Measurements from ENCODE around the gene CLDN34. TPM values are rescaled to one million over a fixed set of nuclear protein-coding genes. Genes with fewer than 3 reads are reported as not detected.

The CLDN34 gene, protein sequence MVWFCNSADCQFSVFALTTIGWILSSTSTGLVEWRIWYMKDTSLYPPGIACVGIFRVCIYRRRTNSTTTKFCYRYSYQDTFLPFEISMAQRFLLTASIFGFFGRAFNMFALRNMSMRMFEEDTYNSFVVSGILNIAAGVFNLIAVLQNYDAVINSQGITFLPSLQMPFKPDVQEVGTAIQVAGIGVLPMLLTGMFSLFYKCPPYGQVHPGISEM
- 1 to 10 TPM in 1 of 4 donors, not detected in 3; 1.2 TPM for total RNA-seq

DNA sequence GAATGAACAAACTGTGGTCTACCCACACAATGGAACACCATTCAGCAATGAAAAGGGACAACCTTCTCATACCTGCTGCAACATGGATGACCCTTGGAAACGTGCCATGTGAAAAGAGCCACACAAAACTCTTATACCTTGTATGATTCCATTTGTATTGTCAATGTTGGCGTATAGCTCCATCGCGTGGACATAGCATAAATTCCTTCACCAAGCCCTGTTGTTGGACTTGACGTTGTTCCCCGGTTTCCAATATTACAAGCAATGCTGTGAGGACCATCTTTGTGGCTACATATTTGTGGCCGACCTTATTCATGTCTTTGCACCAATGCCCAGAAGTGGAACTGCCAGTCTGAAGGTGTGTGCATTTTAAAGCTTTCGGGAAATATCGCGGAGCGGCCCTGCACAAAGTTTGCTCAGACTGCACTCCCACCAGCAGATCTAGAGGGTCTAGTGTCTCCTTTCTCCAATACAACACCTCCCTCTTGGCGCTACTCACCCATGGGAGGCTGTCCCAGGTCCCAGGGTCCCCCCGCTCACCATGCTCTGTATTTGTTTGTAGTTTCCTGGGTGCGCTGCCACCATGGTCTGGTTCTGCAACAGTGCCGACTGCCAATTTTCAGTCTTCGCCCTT is at the start of gene CLDN34:
Gene CLDN34, plus strand, starts transcription at position 584 of the 634 bp plus-strand sequence. Its CDS starts 0 bp downstream, at position 584.
- intact Hi-C loops (cut with DNase I; ENCODE audit: low total_unique reads) = no loop called here
- no peak within 1 kb of the TSS for H3K4me3 ChIP-seq
- H3K27me3 ChIP-seq = no peaks in the 10 kb centered on the region
- no peak within 1 kb of the TSS for H3K27ac ChIP-seq
- H3K36me3 ChIP-seq = no peaks in the 10 kb centered on the region
- TF ChIP-seq POLR2A (IDR thresholded peaks at IDR 0.05) = no peak
- TF ChIP-seq, protein P1, sequence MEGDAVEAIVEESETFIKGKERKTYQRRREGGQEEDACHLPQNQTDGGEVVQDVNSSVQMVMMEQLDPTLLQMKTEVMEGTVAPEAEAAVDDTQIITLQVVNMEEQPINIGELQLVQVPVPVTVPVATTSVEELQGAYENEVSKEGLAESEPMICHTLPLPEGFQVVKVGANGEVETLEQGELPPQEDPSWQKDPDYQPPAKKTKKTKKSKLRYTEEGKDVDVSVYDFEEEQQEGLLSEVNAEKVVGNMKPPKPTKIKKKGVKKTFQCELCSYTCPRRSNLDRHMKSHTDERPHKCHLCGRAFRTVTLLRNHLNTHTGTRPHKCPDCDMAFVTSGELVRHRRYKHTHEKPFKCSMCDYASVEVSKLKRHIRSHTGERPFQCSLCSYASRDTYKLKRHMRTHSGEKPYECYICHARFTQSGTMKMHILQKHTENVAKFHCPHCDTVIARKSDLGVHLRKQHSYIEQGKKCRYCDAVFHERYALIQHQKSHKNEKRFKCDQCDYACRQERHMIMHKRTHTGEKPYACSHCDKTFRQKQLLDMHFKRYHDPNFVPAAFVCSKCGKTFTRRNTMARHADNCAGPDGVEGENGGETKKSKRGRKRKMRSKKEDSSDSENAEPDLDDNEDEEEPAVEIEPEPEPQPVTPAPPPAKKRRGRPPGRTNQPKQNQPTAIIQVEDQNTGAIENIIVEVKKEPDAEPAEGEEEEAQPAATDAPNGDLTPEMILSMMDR (IDR thresholded peaks at IDR 0.05) = no peak
- DNase-seq = no peak
- H3K9me3 ChIP-seq = no peaks in the 10 kb centered on the region
- no peaks in the 10 kb centered on the region for H3K4me1 ChIP-seq

DNA sequence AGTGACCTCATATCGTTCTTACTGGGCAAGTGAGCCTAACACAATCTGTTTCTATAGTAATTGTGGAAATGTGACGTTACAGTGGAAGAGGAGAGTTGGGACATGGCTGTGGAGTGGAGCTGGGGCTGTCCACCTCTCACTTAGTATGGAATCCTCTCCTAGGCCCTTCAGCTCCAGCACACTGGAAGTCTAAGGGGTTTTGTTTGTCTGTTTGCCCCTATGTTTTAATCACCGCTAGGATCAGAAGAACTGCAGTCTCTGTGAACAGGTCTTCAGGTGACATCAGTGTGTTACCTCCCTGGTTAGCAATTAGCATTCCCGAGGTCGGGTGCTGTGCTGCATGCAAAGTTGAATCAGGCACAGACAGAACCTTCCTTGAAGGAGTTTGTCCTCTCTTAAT is 49.3 kb upstream of the CLDN34 start:
- Histone ChIP-seq H3K4me3 (no peak overlapping the region), H3K27me3 (no peaks in the 10 kb centered on the region), H3K9me3 (no peaks in the 10 kb centered on the region), H3K36me3 (no peaks in the 10 kb centered on the region), H3K27ac (no peak overlapping the region), H3K4me1 (no peaks in the 10 kb centered on the region)
- DNase-seq = no peak
- intact Hi-C loops (cut with DNase I; ENCODE audit: low total_unique reads) = no loop called here
- TF ChIP-seq, protein P1 (IDR thresholded peaks at IDR 0.05) = no peak
- no peak for TF ChIP-seq POLR2A (IDR thresholded peaks at IDR 0.05)

DNA sequence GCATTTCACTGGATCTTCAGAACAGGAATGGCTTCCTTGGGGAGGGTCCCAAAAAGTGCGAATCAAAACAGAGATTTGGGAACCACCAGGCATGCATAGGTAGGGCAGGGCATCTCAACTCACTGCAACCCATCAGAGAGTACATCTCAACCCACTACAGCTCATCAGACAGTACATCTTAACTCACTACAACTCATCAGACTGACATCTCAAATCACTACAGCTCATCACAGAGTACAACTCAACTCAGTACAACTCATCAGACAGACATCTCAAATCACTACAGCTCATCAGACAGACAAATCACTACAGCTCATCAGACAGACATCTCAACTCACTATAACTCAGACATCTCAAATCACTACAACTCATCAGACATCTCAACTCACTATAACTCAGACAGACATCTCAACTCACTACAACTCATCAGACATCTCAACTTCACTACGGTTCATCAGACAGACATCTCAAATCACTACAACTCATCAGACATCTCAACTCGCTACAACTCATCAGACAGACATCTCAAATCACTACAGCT is 47.5 kb upstream of the CLDN34 start:
- intact Hi-C loops (cut with DNase I; ENCODE audit: low total_unique reads) = no loop called here
- H3K27me3 ChIP-seq = no peaks in the 10 kb centered on the region
- no peaks in the 10 kb centered on the region for H3K9me3 ChIP-seq
- no peak overlapping the region for H3K27ac ChIP-seq
- TF ChIP-seq, protein P1 (IDR thresholded peaks at IDR 0.05) = no peak
- TF ChIP-seq POLR2A (IDR thresholded peaks at IDR 0.05) = no peak
- H3K4me1 ChIP-seq = no peaks in the 10 kb centered on the region
- H3K4me3 ChIP-seq = no peak overlapping the region
- H3K36me3 ChIP-seq = no peaks in the 10 kb centered on the region
- DNase-seq = no peak

DNA sequence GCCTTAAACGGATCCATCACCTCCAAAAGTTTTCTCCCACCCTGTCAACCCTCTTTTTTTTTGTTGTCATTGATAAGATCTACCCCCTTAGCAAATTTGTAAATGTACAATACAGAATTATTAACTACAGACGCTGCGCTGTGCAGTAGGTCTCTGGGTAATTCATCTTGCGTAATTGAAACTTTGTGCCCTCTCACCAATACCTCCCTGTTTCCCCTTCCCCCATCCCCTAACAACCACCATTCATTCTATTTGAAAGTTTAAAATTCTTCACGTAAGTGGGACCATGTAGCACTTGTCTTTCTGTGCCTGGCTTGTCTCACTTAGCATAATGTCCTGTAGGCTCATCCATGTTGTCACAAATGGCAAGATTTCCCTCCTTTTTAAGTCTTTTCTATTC is 45.8 kb upstream of the CLDN34 start:
- TF ChIP-seq, protein P1 (IDR thresholded peaks at IDR 0.05) = no peak
- no peak overlapping the region for H3K27ac ChIP-seq
- H3K4me1 ChIP-seq = no peaks in the 10 kb centered on the region
- H3K27me3 ChIP-seq = no peaks in the 10 kb centered on the region
- H3K9me3 ChIP-seq = no peaks in the 10 kb centered on the region
- intact Hi-C loops (cut with DNase I; ENCODE audit: low total_unique reads) = no loop called here
- no peak overlapping the region for H3K4me3 ChIP-seq
- no peak for DNase-seq
- H3K36me3 ChIP-seq = no peaks in the 10 kb centered on the region

DNA sequence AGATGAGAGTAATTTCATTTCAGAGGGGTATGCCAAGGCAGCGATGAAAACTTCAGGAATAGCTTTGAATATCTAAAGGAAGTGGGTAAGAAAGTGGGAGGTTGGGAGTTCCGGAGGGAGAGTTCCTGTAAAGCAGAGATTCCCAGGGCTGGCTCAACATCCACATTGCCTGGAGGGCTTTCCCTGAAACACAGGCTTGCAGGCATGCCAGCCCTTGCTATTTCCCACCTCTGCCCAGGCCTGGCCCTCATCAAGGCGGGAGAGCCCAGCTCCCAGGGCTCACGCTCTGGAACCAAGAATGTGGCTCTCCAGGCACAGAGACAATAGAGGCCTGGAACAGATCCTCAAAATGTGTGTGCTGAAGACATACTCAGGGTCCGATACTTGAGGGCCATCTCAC is 43.8 kb upstream of the CLDN34 start:
- TF ChIP-seq, protein P1 (IDR thresholded peaks at IDR 0.05) = no peak
- TF ChIP-seq POLR2A (IDR thresholded peaks at IDR 0.05) = no peak
- intact Hi-C loops (cut with DNase I; ENCODE audit: low total_unique reads) = no loop called here
- Histone ChIP-seq H3K4me1 (no peaks in the 10 kb centered on the region), H3K9me3 (no peaks in the 10 kb centered on the region), H3K27me3 (no peaks in the 10 kb centered on the region), H3K27ac (no peak overlapping the region), H3K36me3 (no peaks in the 10 kb centered on the region), H3K4me3 (no peak overlapping the region)
- no peak for DNase-seq
